Glutamatergic neuron (in vitro differentiated cells): Measurements from ENCODE around the gene SLC16A5. TPM values are rescaled to one million over a fixed set of nuclear protein-coding genes. Genes with fewer than 3 reads are reported as not detected.
A peak's percentile ranks its signal among the peaks of the same experiment; 100 is the strongest.

Source experiments
- DNase-seq: peaks from one replicate; pipeline ENCODE4 v3.0.0; 2022
- H3K27ac Mint-ChIP-seq: one replicate; pipeline ENCODE4 v1.8.0; 2020; ENCODE audit warnings: mild to moderate bottlenecking, mixed read lengths, inconsistent platforms; ENCODE audit not compliant: unreplicated experiment
- H3K27me3 Mint-ChIP-seq: one replicate; pipeline ENCODE4 v1.8.0; 2020; ENCODE audit warnings: mild to moderate bottlenecking, moderate library complexity, mixed read lengths, inconsistent platforms; ENCODE audit not compliant: unreplicated experiment
- H3K36me3 Mint-ChIP-seq: one replicate; pipeline ENCODE4 v1.8.0; 2020; ENCODE audit warnings: mild to moderate bottlenecking, mixed read lengths, inconsistent platforms; ENCODE audit not compliant: unreplicated experiment
- H3K4me1 Mint-ChIP-seq: one replicate; pipeline ENCODE4 v1.8.0; 2020; ENCODE audit warnings: mild to moderate bottlenecking, low read depth, mixed read lengths, inconsistent platforms; ENCODE audit not compliant: unreplicated experiment
- H3K4me3 Mint-ChIP-seq: one replicate; pipeline ENCODE4 v1.8.0; 2020; ENCODE audit warnings: mild to moderate bottlenecking, mixed read lengths, inconsistent platforms; ENCODE audit not compliant: unreplicated experiment
- H3K9me3 Mint-ChIP-seq: one replicate; pipeline ENCODE4 v1.8.0; 2020; ENCODE audit warnings: mild to moderate bottlenecking, moderate library complexity, mixed read lengths, inconsistent platforms; ENCODE audit not compliant: unreplicated experiment
- total RNA-seq: library from RNA; stranded (reverse); fragmentation: NEBNext Ultra II Directional; extraction: Animal tissue kit (Norgen Biotek cat#: 25700); gene quantifications from one replicate; pipeline ENCODE4 v1.2.1, GENCODE V29; 2021; ENCODE audit not compliant: unreplicated experiment
- TF ChIP-seq, protein P1 (sequence below): fragments of 200-600 bp; sonication (generic); IDR thresholded peaks from one replicate; pipeline ENCODE4 v1.5.0; 2021; ENCODE audit not compliant: partially characterized antibody, unreplicated experiment

The SLC16A5 gene
- total RNA-seq, 1 donor from 2014 or later = 1.1 TPM

GRCh38 chr17:75144816-75145512, 57.2 kb downstream of the SLC16A5 start:
- Mint-ChIP-seq H3K36me3 (no peaks in the 10 kb centered on the region), H3K27ac (no peak overlapping the region), H3K27me3 (peaks cover 2% of the 10 kb centered on the region), H3K4me1 (peaks cover 9% of the 10 kb centered on the region), H3K9me3 (peaks cover 7% of the 10 kb centered on the region), H3K4me3 (no peak overlapping the region)
- TF ChIP-seq, protein P1, sequence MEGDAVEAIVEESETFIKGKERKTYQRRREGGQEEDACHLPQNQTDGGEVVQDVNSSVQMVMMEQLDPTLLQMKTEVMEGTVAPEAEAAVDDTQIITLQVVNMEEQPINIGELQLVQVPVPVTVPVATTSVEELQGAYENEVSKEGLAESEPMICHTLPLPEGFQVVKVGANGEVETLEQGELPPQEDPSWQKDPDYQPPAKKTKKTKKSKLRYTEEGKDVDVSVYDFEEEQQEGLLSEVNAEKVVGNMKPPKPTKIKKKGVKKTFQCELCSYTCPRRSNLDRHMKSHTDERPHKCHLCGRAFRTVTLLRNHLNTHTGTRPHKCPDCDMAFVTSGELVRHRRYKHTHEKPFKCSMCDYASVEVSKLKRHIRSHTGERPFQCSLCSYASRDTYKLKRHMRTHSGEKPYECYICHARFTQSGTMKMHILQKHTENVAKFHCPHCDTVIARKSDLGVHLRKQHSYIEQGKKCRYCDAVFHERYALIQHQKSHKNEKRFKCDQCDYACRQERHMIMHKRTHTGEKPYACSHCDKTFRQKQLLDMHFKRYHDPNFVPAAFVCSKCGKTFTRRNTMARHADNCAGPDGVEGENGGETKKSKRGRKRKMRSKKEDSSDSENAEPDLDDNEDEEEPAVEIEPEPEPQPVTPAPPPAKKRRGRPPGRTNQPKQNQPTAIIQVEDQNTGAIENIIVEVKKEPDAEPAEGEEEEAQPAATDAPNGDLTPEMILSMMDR = no peak
- no peak for DNase-seq

DNA sequence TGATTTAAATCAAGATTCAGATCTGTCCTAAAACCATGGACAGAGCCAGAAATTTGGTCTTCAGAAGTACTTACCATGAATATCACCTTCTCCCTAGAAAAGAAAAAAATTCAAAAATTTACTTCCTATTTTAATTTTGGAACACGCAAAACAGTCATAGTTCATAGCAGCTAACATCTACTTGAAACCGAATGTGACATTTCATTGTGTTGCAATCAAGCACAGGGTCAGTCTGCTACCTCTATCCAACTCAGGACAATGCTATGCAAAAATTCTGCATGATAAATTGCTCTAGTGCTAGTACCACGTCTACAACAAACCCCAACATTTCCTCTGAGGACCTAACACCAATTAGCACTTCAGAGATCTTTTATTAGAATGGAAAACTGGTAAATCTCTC, 58.8 kb downstream of the SLC16A5 start:
- peaks cover 2% of the 10 kb centered on the region for H3K27me3 Mint-ChIP-seq
- TF ChIP-seq, protein P1 = no peak
- peaks cover 4% of the 10 kb centered on the region for H3K9me3 Mint-ChIP-seq
- H3K4me1 Mint-ChIP-seq = peaks cover 10% of the 10 kb centered on the region
- no peak for DNase-seq
- no peaks in the 10 kb centered on the region for H3K36me3 Mint-ChIP-seq
- no peak overlapping the region for H3K27ac Mint-ChIP-seq
- no peak overlapping the region for H3K4me3 Mint-ChIP-seq

- H3K4me1 Mint-ChIP-seq = peaks cover 10% of the 10 kb centered on the region
- TF ChIP-seq, protein P1 = no peak
- H3K27ac Mint-ChIP-seq = no peak overlapping the region
- H3K9me3 Mint-ChIP-seq = peaks cover 10% of the 10 kb centered on the region
- H3K36me3 Mint-ChIP-seq = peaks cover 10% of the 10 kb centered on the region
- no peak for DNase-seq
- no peak overlapping the region for H3K4me3 Mint-ChIP-seq
- H3K27me3 Mint-ChIP-seq = peaks cover 8% of the 10 kb centered on the region
Measured at GRCh38 chr17:75147878-75148546, 60.3 kb downstream of the SLC16A5 start.

GRCh38 chr17:75151930-75152329, 64.2 kb downstream of the SLC16A5 start:
- TF ChIP-seq, protein P1 = no peak
- peaks cover 12% of the 10 kb centered on the region for H3K4me1 Mint-ChIP-seq
- peaks cover 10% of the 10 kb centered on the region for H3K36me3 Mint-ChIP-seq
- H3K4me3 Mint-ChIP-seq = peak overlapping the region; percentile 99
- H3K9me3 Mint-ChIP-seq = peaks cover 25% of the 10 kb centered on the region
- H3K27ac Mint-ChIP-seq = peak overlapping the region; percentile 99
- DNase-seq = no peak
- peaks cover 25% of the 10 kb centered on the region for H3K27me3 Mint-ChIP-seq

- peak overlapping the region; percentile 99 for H3K27ac Mint-ChIP-seq
- TF ChIP-seq, protein P1 = no peak
- peaks cover 10% of the 10 kb centered on the region for H3K36me3 Mint-ChIP-seq
- peak overlapping the region; percentile 99 for H3K4me3 Mint-ChIP-seq
- peaks cover 25% of the 10 kb centered on the region for H3K9me3 Mint-ChIP-seq
- peaks cover 11% of the 10 kb centered on the region for H3K4me1 Mint-ChIP-seq
- DNase-seq = no peak
- H3K27me3 Mint-ChIP-seq = peaks cover 25% of the 10 kb centered on the region
Measured at GRCh38 chr17:75152523-75152921, 64.8 kb downstream of the SLC16A5 start.
